Smooth muscle cell (in vitro differentiated cells): ENCODE results near the gene RTN4RL2. TPM values are rescaled to one million over a fixed set of nuclear protein-coding genes. Genes with fewer than 3 reads are reported as not detected.

Experiments used
- DNase-seq: peaks from one replicate; lab custom pipeline; 2025; ENCODE audit not compliant: unreplicated experiment; lab: John Stamatoyannopoulos, UW
- H2AFZ ChIP-seq: fragments of 200-600 bp; sonication (generic); 2 replicates; pipeline ENCODE4 v1.6.0; 2016; ENCODE audit warnings: antibody characterized with exemption, low read depth, mild to moderate bottlenecking
- H3F3A ChIP-seq: fragments of 200-600 bp; sonication (generic); 2 replicates; pipeline ENCODE4 v1.6.0; 2017; ENCODE audit warnings: antibody characterized with exemption, low read depth
- H3K27ac ChIP-seq: fragments of 200-600 bp; sonication (generic); 2 replicates; pipeline ENCODE4 v1.5.1; 2016; ENCODE audit warnings: low read depth, mild to moderate bottlenecking
- H3K27me3 ChIP-seq: fragments of 200-600 bp; sonication (generic); 2 replicates; pipeline ENCODE4 v1.6.1; 2016; ENCODE audit warnings: low read depth, mild to moderate bottlenecking
- H3K36me3 ChIP-seq: fragments of 200-600 bp; sonication (generic); 2 replicates; pipeline ENCODE4 v1.5.1; 2016; ENCODE audit warnings: low read depth
- H3K4me1 ChIP-seq: fragments of 200-600 bp; sonication (generic); 2 replicates; pipeline ENCODE4 v1.5.1; 2016; ENCODE audit warnings: low read depth
- H3K4me2 ChIP-seq: fragments of 200-600 bp; sonication (generic); 2 replicates; pipeline ENCODE4 v1.6.0; 2016; ENCODE audit warnings: mild to moderate bottlenecking
- H3K4me3 ChIP-seq: fragments of 200-600 bp; sonication (generic); 2 replicates; pipeline ENCODE4 v1.5.1; 2016; ENCODE audit warnings: mild to moderate bottlenecking
- H3K79me2 ChIP-seq: fragments of 200-600 bp; sonication (generic); 2 replicates; pipeline ENCODE4 v1.6.0; 2016; ENCODE audit warnings: low read depth, mild to moderate bottlenecking
- H3K9ac ChIP-seq: fragments of 200-600 bp; sonication (generic); 2 replicates; pipeline ENCODE4 v1.6.0; 2016; ENCODE audit warnings: low read depth
- H3K9me3 ChIP-seq: fragments of 200-600 bp; sonication (generic); replicated peaks from 2 replicates; pipeline ENCODE4 v1.5.1; 2016; ENCODE audit warnings: low read depth
- H4K20me1 ChIP-seq: fragments of 200-600 bp; sonication (generic); 2 replicates; pipeline ENCODE4 v1.6.0; 2016; ENCODE audit warnings: low read depth
- WGBS: methylation state at CpG from one replicate; pipeline ENCODE4 v1.1.7; 2016; ENCODE audit warnings: low lambda C conversion rate; 5-methylcytosine and 5-hydroxymethylcytosine counted together
- polyA plus RNA-seq: library from polyadenylated mRNA; unstranded; fragments of >200 nt; fragmentation: Nextera tagmentation; extraction: Ambion mirVana; gene quantifications from 2 replicates; pipeline ENCODE4 v1.2.1, GENCODE V29; 2016
- total RNA-seq: library from RNA; depleted of rRNA; stranded (reverse); fragments of >200 nt; gene quantifications from 2 replicates; pipeline ENCODE4 v1.2.3, GENCODE V29; 2014
- TF ChIP-seq, protein P1 (sequence below): fragments of 200-600 bp; sonication (generic); IDR thresholded peaks from 2 replicates; pipeline ENCODE4 v1.5.1; 2017; ENCODE audit warnings: borderline replicate concordance, mild to moderate bottlenecking, antibody characterized with exemption; ENCODE audit not compliant: insufficient read depth, poor library complexity, severe bottlenecking

Gene RTN4RL2
- total and polyA plus RNA-seq, 2 experiments from 2014 or later: 0.34 TPM; not detected in 1

DNA sequence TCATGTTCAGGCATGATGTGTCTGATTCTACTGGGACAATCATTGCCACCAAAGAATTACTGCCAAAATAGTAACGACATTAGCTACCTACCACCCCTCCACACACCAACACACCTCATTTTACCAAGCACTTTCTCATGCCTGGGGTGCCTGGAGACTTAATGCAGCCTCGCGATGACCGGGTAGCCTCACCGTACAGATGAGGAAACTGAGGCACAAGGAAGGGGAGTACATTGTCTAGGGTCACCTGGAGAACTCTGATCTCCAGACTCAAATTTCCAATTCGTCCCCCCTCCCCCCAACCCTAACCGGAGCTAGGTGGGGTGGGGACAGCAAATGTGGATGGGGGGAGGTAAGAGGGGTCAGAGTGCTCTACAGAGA, 2.7 kb upstream of the RTN4RL2 start:
- Histone ChIP-seq H3F3A (no peaks in the 10 kb centered on the region), H3K9ac (no peak overlapping the region), H3K36me3 (no peaks in the 10 kb centered on the region), H4K20me1 (no peaks in the 10 kb centered on the region), H3K79me2 (no peaks in the 10 kb centered on the region), H3K4me2 (peak overlapping the region; percentile 31), H3K4me1 (peaks cover 7% of the 10 kb centered on the region), H3K4me3 (no peak overlapping the region), H2AFZ (no peak overlapping the region), H3K9me3 (no peaks in the 10 kb centered on the region), H3K27ac (no peak overlapping the region), H3K27me3 (peaks cover 99% of the 10 kb centered on the region)
- TF ChIP-seq, protein P1, sequence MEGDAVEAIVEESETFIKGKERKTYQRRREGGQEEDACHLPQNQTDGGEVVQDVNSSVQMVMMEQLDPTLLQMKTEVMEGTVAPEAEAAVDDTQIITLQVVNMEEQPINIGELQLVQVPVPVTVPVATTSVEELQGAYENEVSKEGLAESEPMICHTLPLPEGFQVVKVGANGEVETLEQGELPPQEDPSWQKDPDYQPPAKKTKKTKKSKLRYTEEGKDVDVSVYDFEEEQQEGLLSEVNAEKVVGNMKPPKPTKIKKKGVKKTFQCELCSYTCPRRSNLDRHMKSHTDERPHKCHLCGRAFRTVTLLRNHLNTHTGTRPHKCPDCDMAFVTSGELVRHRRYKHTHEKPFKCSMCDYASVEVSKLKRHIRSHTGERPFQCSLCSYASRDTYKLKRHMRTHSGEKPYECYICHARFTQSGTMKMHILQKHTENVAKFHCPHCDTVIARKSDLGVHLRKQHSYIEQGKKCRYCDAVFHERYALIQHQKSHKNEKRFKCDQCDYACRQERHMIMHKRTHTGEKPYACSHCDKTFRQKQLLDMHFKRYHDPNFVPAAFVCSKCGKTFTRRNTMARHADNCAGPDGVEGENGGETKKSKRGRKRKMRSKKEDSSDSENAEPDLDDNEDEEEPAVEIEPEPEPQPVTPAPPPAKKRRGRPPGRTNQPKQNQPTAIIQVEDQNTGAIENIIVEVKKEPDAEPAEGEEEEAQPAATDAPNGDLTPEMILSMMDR: no peak
- 8% methylated on average over 7 of the region's 7 CpGs for WGBS
- DNase-seq: no peak

- no peak overlapping the region for H3K9ac ChIP-seq
- H3F3A ChIP-seq: no peaks in the 10 kb centered on the region
- 4% methylated on average over 10 of the region's 16 CpGs for WGBS
- H3K4me2 ChIP-seq: peak overlapping the region; percentile 79
- H2AFZ ChIP-seq: no peak overlapping the region
- H3K9me3 ChIP-seq: no peaks in the 10 kb centered on the region
- peaks cover 7% of the 10 kb centered on the region for H3K4me1 ChIP-seq
- no peaks in the 10 kb centered on the region for H3K79me2 ChIP-seq
- no peaks in the 10 kb centered on the region for H4K20me1 ChIP-seq
- no peak overlapping the region for H3K27ac ChIP-seq
- TF ChIP-seq, protein P1: no peak
- H3K27me3 ChIP-seq: peaks cover 99% of the 10 kb centered on the region
- no peaks in the 10 kb centered on the region for H3K36me3 ChIP-seq
- H3K4me3 ChIP-seq: peak overlapping the region; percentile 40
- DNase-seq: no peak
These were observed 2.3 kb upstream of the RTN4RL2 start for GRCh38 chr11:57458060-57458409.

DNA sequence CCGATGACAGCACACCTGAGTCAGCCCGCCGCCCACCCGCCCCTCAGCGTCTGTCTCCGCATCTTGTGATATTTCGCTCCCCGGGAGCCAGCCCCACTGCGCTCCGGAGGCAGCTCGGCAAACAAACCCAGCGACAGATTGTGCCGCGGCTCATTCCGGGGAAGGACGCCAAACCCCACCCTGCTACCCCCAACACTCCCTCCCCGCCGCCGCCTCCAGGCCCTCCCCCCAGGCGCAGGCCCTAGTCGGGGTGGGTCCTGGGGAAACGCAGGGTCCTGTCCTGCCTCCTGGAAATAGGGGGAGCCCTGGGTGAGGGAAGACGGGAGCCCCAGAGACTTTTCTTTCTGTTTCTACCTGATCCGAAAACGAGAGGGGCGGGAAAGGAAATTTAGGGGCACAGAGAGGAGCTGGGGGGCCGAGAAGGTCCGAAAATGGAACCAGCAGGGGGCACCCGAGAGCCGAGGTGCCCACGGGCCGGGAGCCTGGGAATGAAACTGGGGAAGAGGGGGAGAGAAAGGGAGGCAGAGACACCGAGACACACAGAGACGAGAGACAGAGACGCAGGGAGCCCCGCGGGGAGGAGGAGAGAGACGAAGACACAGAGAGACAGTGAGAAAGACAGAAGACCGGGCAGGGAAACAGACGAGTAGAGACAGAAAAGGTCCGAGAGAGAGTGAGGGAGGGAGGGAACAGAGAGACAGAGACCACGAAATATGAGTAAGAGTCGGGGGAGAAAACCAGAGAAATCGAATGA, 1.7 kb upstream of the RTN4RL2 start:
- TF ChIP-seq, protein P1: peak; percentile 84
- Histone ChIP-seq H3K79me2 (no peaks in the 10 kb centered on the region), H3K27me3 (peaks cover 99% of the 10 kb centered on the region), H3K9ac (no peak overlapping the region), H3K27ac (no peak overlapping the region), H3K36me3 (no peaks in the 10 kb centered on the region), H3K9me3 (no peaks in the 10 kb centered on the region), H2AFZ (peak overlapping the region; percentile 0), H4K20me1 (no peaks in the 10 kb centered on the region), H3F3A (no peaks in the 10 kb centered on the region), H3K4me3 (peak overlapping the region; percentile 40), H3K4me2 (peak overlapping the region; percentile 79), H3K4me1 (peaks cover 10% of the 10 kb centered on the region)
- WGBS: under 1% methylated on average over 38 of the region's 44 CpGs
- peak; percentile 18 for DNase-seq
